ENCODE results near the gene KRT33A.

The KRT33A gene

DNA sequence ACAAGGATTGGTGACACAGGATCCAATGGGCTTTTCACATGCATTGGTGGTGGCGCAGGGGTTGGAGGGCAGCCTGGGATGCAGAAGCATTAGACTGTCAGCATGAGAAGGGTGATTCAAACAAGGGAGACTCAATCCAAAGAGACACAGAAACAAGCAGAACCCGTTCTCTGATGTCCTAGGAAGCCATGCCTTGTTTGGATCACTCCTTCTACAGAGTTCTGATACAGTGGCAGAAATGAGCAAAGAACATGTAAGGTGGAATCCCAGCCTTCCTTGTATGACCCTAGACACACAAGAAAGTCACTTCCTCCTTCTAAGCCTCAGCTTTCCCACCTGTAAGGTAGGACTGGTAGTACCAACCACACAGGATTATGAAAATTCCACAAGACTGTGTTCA is 13.3 kb upstream of the KRT33A start:
- ATAC-seq = no peak
- TF ChIP-seq, protein P1, sequence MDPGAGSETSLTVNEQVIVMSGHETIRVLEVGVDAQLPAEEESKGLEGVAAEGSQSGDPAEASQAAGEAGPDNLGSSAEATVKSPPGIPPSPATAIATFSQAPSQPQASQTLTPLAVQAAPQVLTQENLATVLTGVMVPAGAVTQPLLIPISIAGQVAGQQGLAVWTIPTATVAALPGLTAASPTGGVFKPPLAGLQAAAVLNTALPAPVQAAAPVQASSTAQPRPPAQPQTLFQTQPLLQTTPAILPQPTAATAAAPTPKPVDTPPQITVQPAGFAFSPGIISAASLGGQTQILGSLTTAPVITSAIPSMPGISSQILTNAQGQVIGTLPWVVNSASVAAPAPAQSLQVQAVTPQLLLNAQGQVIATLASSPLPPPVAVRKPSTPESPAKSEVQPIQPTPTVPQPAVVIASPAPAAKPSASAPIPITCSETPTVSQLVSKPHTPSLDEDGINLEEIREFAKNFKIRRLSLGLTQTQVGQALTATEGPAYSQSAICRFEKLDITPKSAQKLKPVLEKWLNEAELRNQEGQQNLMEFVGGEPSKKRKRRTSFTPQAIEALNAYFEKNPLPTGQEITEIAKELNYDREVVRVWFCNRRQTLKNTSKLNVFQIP (CRISPR knock-in tag; IDR thresholded peaks at IDR 0.05; ENCODE audit: borderline replicate concordance, low read depth) = no peak
- TF ChIP-seq ZFP3 (CRISPR knock-in tag; IDR thresholded peaks at IDR 0.05) (no peak), RARB (CRISPR knock-in tag; IDR thresholded peaks at IDR 0.05) (no peak), TOX (CRISPR knock-in tag; IDR thresholded peaks at IDR 0.05; ENCODE audit: borderline replicate concordance) (no peak), BACH2 (CRISPR knock-in tag; IDR thresholded peaks at IDR 0.05; ENCODE audit: borderline replicate concordance) (no peak), OSR1 (CRISPR knock-in tag; IDR thresholded peaks at IDR 0.05) (no peak), CSDC2 (CRISPR knock-in tag; IDR thresholded peaks at IDR 0.05) (no peak), ZC3H10 (CRISPR knock-in tag; IDR thresholded peaks at IDR 0.05) (no peak), TCF4 (CRISPR knock-in tag; IDR thresholded peaks at IDR 0.05; ENCODE audit: borderline replicate concordance) (no peak), ZNF70 (CRISPR knock-in tag; IDR thresholded peaks at IDR 0.05) (no peak), ESRRG (CRISPR knock-in tag; IDR thresholded peaks at IDR 0.05) (no peak), ARNTL (CRISPR knock-in tag; IDR thresholded peaks at IDR 0.05; ENCODE audit: borderline replicate concordance, low read depth) (no peak)
- TF ChIP-seq, protein P2, sequence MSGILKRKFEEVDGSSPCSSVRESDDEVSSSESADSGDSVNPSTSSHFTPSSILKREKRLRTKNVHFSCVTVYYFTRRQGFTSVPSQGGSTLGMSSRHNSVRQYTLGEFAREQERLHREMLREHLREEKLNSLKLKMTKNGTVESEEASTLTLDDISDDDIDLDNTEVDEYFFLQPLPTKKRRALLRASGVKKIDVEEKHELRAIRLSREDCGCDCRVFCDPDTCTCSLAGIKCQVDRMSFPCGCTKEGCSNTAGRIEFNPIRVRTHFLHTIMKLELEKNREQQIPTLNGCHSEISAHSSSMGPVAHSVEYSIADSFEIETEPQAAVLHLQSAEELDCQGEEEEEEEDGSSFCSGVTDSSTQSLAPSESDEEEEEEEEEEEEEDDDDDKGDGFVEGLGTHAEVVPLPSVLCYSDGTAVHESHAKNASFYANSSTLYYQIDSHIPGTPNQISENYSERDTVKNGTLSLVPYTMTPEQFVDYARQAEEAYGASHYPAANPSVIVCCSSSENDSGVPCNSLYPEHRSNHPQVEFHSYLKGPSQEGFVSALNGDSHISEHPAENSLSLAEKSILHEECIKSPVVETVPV (CRISPR knock-in tag; IDR thresholded peaks at IDR 0.05) = no peak
- TF ChIP-seq, protein P3, sequence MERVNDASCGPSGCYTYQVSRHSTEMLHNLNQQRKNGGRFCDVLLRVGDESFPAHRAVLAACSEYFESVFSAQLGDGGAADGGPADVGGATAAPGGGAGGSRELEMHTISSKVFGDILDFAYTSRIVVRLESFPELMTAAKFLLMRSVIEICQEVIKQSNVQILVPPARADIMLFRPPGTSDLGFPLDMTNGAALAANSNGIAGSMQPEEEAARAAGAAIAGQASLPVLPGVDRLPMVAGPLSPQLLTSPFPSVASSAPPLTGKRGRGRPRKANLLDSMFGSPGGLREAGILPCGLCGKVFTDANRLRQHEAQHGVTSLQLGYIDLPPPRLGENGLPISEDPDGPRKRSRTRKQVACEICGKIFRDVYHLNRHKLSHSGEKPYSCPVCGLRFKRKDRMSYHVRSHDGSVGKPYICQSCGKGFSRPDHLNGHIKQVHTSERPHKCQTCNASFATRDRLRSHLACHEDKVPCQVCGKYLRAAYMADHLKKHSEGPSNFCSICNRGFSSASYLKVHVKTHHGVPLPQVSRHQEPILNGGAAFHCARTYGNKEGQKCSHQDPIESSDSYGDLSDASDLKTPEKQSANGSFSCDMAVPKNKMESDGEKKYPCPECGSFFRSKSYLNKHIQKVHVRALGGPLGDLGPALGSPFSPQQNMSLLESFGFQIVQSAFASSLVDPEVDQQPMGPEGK (CRISPR knock-in tag; IDR thresholded peaks at IDR 0.05; ENCODE audit: borderline replicate concordance) = no peak

DNA sequence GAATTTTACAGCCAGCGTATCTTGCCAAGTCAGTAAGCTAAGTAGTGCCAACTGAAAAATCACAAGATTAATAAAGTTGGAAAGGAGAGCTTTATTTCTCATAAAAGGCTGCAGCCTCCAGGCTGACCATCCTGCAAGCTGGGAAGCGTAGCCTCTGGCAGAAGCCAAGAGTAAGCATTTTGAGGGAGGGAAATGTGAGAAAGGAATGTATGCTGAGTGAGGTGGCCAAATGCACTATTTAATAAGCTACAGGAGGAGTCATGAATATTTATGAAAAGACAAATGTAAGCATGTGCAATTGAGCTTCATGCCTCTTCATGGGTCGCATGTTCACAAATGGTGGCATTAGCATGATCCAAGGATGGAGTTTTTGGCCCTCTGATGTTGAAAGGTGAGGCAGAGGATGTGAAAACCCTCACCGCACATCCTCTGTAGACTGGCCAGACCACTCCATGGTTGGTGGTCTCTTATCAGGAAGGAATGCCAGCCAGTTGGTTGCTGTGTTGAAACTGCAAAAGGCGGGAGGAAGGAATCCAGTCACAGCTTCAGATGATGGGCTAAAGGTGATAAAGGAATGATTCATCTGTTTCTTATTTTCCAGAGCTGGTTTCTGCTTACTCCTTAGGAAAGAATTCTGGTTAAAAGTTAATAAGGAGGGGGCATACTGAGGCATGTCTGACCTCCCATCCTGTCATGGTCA is 9.8 kb upstream of the KRT33A start:
- TF ChIP-seq CSDC2 (CRISPR knock-in tag; IDR thresholded peaks at IDR 0.05) = no peak
- no peak for TF ChIP-seq ZC3H10 (CRISPR knock-in tag; IDR thresholded peaks at IDR 0.05)
- TF ChIP-seq, protein P4, sequence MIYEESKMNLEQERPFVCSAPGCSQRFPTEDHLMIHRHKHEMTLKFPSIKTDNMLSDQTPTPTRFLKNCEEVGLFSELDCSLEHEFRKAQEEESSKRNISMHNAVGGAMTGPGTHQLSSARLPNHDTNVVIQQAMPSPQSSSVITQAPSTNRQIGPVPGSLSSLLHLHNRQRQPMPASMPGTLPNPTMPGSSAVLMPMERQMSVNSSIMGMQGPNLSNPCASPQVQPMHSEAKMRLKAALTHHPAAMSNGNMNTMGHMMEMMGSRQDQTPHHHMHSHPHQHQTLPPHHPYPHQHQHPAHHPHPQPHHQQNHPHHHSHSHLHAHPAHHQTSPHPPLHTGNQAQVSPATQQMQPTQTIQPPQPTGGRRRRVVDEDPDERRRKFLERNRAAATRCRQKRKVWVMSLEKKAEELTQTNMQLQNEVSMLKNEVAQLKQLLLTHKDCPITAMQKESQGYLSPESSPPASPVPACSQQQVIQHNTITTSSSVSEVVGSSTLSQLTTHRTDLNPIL (CRISPR knock-in tag; IDR thresholded peaks at IDR 0.05; ENCODE audit: low read depth) = no peak
- TF ChIP-seq, protein P2 (CRISPR knock-in tag; IDR thresholded peaks at IDR 0.05) = no peak
- TF ChIP-seq, protein P3 (CRISPR knock-in tag; IDR thresholded peaks at IDR 0.05; ENCODE audit: borderline replicate concordance) = no peak
- no peak for TF ChIP-seq ISL1 (CRISPR knock-in tag; IDR thresholded peaks at IDR 0.05)
- no peak for TF ChIP-seq ZNF70 (CRISPR knock-in tag; IDR thresholded peaks at IDR 0.05)
- TF ChIP-seq ZFP3 (CRISPR knock-in tag; IDR thresholded peaks at IDR 0.05) = no peak
- TF ChIP-seq TOX (CRISPR knock-in tag; IDR thresholded peaks at IDR 0.05; ENCODE audit: borderline replicate concordance) = no peak
- TF ChIP-seq ZNF565 (CRISPR knock-in tag; conservative IDR thresholded peaks at IDR 0.05; ENCODE audit: low read depth) = no peak
- no peak for TF ChIP-seq RARB (CRISPR knock-in tag; IDR thresholded peaks at IDR 0.05)
- TF ChIP-seq ESRRG (CRISPR knock-in tag; IDR thresholded peaks at IDR 0.05) = no peak
- TF ChIP-seq ZNF8 (CRISPR knock-in tag; IDR thresholded peaks at IDR 0.05) = no peak
- no peak for TF ChIP-seq GLIS3 (CRISPR knock-in tag; IDR thresholded peaks at IDR 0.05)
- TF ChIP-seq, protein P1 (CRISPR knock-in tag; IDR thresholded peaks at IDR 0.05; ENCODE audit: borderline replicate concordance, low read depth) = no peak
- TF ChIP-seq ARNTL (CRISPR knock-in tag; IDR thresholded peaks at IDR 0.05; ENCODE audit: borderline replicate concordance, low read depth) = no peak
- ATAC-seq = no peak

Measured in SK-N-SH treated with all-trans-retinoic acid at 6 μM for 48 hours (cell line).